Right lobe of liver (tissue), 4 donors: ENCODE results near the gene PPM1A.

Source experiments
- CTCF ChIP-seq, 4 donors: fragments of 200-600 bp in 3 of 4; fragments of 450-650 bp in 1 of 4; IDR thresholded peaks; one replicate each; pipeline versions ENCODE4 v1.5.1 to v1.8.0; 2016 to 2022; ENCODE audit warnings: antibody characterized with exemption in 4 of 4, mild to moderate bottlenecking in 2 of 4
- POLR2A ChIP-seq: fragments of 450-650 bp; IDR thresholded peaks from one replicate; pipeline ENCODE4 v1.6.1; 2017; ENCODE audit warnings: antibody characterized with exemption, mild to moderate bottlenecking
- donor health status: DM: no; HTN: no; CAD: no.
- donor health status: DM: no; HTN: no; CAD: no.
- donor health status: DM: no; HTN: yes; CAD: no.

GRCh38 chr14:60301685-60302084, 52.7 kb downstream of the PPM1A start:
- no peak for TF ChIP-seq POLR2A
- no peak for TF ChIP-seq CTCF (IDR thresholded peaks at IDR 0.05)
